Caco-2 (cell line): ENCODE results near the gene SH3BP2. TPM values are rescaled to one million over a fixed set of nuclear protein-coding genes. Genes with fewer than 3 reads are reported as not detected.

Source experiments
- BruUV-seq: library from RNA; stranded (reverse); fragments of 400-500 nt; replicated peaks from 2 replicates; lab custom pipeline; 2021; lab: Mats Ljungman, UMichigan
- CTCF ChIA-PET: fragments of 300-600 bp; sonication (Branson Sonifier 250); formaldehyde crosslinking; loops from one replicate; lab custom pipeline; 2022; ENCODE audit warnings: antibody characterized with exemption; lab: Charles Lee
- POLR2A ChIA-PET: fragments of 300-600 bp; sonication (Branson Sonifier 250); formaldehyde crosslinking; loops from one replicate; lab custom pipeline; 2022; ENCODE audit warnings: antibody characterized with exemption; lab: Charles Lee
- DNase-seq, 2 experiments: peaks; one replicate each; pipeline versions ENCODE4 v3.0.0 to v3.0.0-alpha.2; 2020 to 2022
- H3K27me3 ChIP-seq: replicated peaks from 2 replicates; pipeline ENCODE4 v1.6.0; 2011; ENCODE audit warnings: low read length; ENCODE audit not compliant: control insufficient read depth, insufficient read depth
- H3K36me3 ChIP-seq: 2 replicates; pipeline ENCODE4 v1.5.1; 2011; ENCODE audit warnings: low read length; ENCODE audit not compliant: control insufficient read depth, insufficient read depth
- H3K4me1 ChIP-seq: fragments of 250-450 bp; sonication (Bioruptor Pico); 2 replicates; pipeline ENCODE4 v1.5.1; 2020; ENCODE audit warnings: mild to moderate bottlenecking
- H3K4me3 ChIP-seq: 2 replicates; pipeline ENCODE4 v1.5.1; 2011; ENCODE audit warnings: low read depth, mild to moderate bottlenecking, control low read depth, low read length
- H3K9me3 ChIP-seq: fragments of 250-450 bp; sonication (Bioruptor Pico); 2 replicates; pipeline ENCODE4 v1.5.1; 2020; ENCODE audit warnings: mild to moderate bottlenecking, moderate library complexity
- H3K27ac Mint-ChIP-seq: one replicate; pipeline ENCODE4 v1.8.0; 2022; ENCODE audit warnings: mixed read lengths; ENCODE audit not compliant: unreplicated experiment
- H3K27me3 Mint-ChIP-seq: one replicate; pipeline ENCODE4 v1.8.0; 2022; ENCODE audit warnings: mixed read lengths; ENCODE audit not compliant: insufficient read depth, unreplicated experiment
- H3K36me3 Mint-ChIP-seq: one replicate; pipeline ENCODE4 v1.8.0; 2022; ENCODE audit warnings: mild to moderate bottlenecking, mixed read lengths; ENCODE audit not compliant: insufficient read depth, unreplicated experiment
- H3K4me1 Mint-ChIP-seq: one replicate; pipeline ENCODE4 v1.8.0; 2022; ENCODE audit warnings: low read depth, mixed read lengths; ENCODE audit not compliant: unreplicated experiment
- H3K4me3 Mint-ChIP-seq: one replicate; pipeline ENCODE4 v1.8.0; 2022; ENCODE audit warnings: mild to moderate bottlenecking, moderate library complexity, mixed read lengths; ENCODE audit not compliant: unreplicated experiment
- H3K9me3 Mint-ChIP-seq: one replicate; pipeline ENCODE4 v1.8.0; 2022; ENCODE audit warnings: mixed read lengths; ENCODE audit not compliant: unreplicated experiment
- intact Hi-C: fragments of 100-400 bp; cut with micrococcal nuclease; formaldehyde crosslinking; loops from one replicate; pipeline ENCODE4 v1.10.0; 2022; ENCODE audit not compliant: unreplicated experiment
- total RNA-seq: library from RNA; stranded (reverse); gene quantifications from 2 replicates; pipeline ENCODE4 v1.2.3, GENCODE V29; 2022
- TF ChIP-seq, protein P1 (sequence below), 2 experiments: fragments of 200-600 bp in 1 of 2; IDR thresholded peaks; 1 replicate in 1 of 2; 2 replicates in 1 of 2; pipeline versions ENCODE4 v1.5.1 to v1.8.0; 2011 to 2022; ENCODE audit warnings: antibody characterized with exemption in 1 of 2, control low read depth in 1 of 2, inconsistent platforms in 1 of 2, low read depth in 1 of 2, low read length in 1 of 2, mild to moderate bottlenecking in 1 of 2, moderate library complexity in 1 of 2; ENCODE audit not compliant: insufficient read depth in 1 of 2, severe bottlenecking in 1 of 2, unreplicated experiment in 1 of 2

SH3BP2 gene
- total RNA-seq, 1 experiment from 2014 or later = 44.4 TPM

- H3K4me3 ChIP-seq = no peak overlapping the region
- ChIA-PET POLR2A (no interaction called here), CTCF (no interaction called here)
- no peaks in the 10 kb centered on the region for H3K36me3 ChIP-seq
- DNase-seq = no peak
- BruUV-seq = no TSS peak
- Mint-ChIP-seq H3K27ac (peak overlapping the region; percentile 19), H3K36me3 (no peaks in the 10 kb centered on the region), H3K4me1 (peaks cover 68% of the 10 kb centered on the region), H3K4me3 (no peak overlapping the region), H3K9me3 (no peaks in the 10 kb centered on the region), H3K27me3 (no peaks in the 10 kb centered on the region)
- TF ChIP-seq, protein P1, sequence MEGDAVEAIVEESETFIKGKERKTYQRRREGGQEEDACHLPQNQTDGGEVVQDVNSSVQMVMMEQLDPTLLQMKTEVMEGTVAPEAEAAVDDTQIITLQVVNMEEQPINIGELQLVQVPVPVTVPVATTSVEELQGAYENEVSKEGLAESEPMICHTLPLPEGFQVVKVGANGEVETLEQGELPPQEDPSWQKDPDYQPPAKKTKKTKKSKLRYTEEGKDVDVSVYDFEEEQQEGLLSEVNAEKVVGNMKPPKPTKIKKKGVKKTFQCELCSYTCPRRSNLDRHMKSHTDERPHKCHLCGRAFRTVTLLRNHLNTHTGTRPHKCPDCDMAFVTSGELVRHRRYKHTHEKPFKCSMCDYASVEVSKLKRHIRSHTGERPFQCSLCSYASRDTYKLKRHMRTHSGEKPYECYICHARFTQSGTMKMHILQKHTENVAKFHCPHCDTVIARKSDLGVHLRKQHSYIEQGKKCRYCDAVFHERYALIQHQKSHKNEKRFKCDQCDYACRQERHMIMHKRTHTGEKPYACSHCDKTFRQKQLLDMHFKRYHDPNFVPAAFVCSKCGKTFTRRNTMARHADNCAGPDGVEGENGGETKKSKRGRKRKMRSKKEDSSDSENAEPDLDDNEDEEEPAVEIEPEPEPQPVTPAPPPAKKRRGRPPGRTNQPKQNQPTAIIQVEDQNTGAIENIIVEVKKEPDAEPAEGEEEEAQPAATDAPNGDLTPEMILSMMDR (IDR thresholded peaks at IDR 0.05; ENCODE audit: insufficient read depth in 1 of 2, low read depth in 1 of 2, low read length in 1 of 2, severe bottlenecking in 1 of 2, unreplicated experiment in 1 of 2) = no peak
- no peaks in the 10 kb centered on the region for H3K27me3 ChIP-seq
- peaks cover 93% of the 10 kb centered on the region for H3K4me1 ChIP-seq
- intact Hi-C loops = loop anchor here (2.0 to 5.0 kb wide), 2 partner anchors 15 to 44 kb away; no protein-coding TSS in a partner anchor
- no peaks in the 10 kb centered on the region for H3K9me3 ChIP-seq
These were observed 70.8 kb downstream of the SH3BP2 start for GRCh38 chr4:2863649-2864048.

GRCh38 chr4:2865196-2865780, 72.4 kb downstream of the SH3BP2 start:
- H3K36me3 ChIP-seq = no peaks in the 10 kb centered on the region
- BruUV-seq = no TSS peak
- ChIA-PET CTCF (no interaction called here), POLR2A (no interaction called here)
- H3K4me3 ChIP-seq = no peak overlapping the region
- Mint-ChIP-seq H3K4me3 (no peak overlapping the region), H3K27me3 (no peaks in the 10 kb centered on the region), H3K27ac (no peak overlapping the region), H3K4me1 (peaks cover 72% of the 10 kb centered on the region), H3K36me3 (no peaks in the 10 kb centered on the region), H3K9me3 (no peaks in the 10 kb centered on the region)
- no peaks in the 10 kb centered on the region for H3K27me3 ChIP-seq
- intact Hi-C loops = no loop called here
- DNase-seq = no peak
- H3K4me1 ChIP-seq = peaks cover 92% of the 10 kb centered on the region
- no peaks in the 10 kb centered on the region for H3K9me3 ChIP-seq
- TF ChIP-seq, protein P1 (IDR thresholded peaks at IDR 0.05; ENCODE audit: insufficient read depth in 1 of 2, low read depth in 1 of 2, low read length in 1 of 2, severe bottlenecking in 1 of 2, unreplicated experiment in 1 of 2) = no peak

DNA sequence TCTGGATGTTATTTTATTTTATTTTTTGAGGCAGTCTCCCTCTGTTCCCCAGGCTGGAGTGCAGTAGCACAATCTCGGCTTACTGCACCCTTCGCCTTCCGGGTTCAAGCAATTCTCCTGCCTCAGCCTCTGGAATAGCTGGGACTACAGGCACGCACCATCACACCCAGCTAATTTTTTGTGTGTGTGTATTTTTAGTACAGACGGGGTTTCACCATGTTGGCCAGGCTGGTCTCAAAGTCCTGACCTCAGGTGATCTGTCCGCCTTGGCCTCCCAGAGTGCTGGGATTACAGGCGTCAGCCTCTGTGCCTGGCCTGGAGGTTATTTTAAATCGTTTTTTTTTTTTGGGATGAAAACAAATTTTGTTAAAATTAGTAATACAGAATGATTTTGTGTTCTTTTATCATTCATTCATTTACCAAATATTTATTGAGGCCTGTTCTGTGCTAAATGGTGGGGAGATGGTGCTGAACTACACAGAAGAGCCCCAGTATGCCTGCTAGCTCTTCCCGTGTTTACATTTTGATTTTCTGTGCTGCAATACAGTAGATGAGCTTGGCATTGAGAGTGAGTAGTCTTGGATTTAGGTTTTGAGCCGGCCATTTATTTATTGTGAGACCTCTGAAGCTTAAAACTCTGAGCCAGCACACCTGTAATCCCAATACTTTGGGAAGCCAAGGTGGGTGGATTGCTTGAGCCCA, 73.4 kb downstream of the SH3BP2 start:
- no peak overlapping the region for H3K4me3 ChIP-seq
- no peaks in the 10 kb centered on the region for H3K9me3 ChIP-seq
- Mint-ChIP-seq H3K27ac (peak overlapping the region; percentile 71), H3K4me3 (no peak overlapping the region), H3K27me3 (no peaks in the 10 kb centered on the region), H3K36me3 (no peaks in the 10 kb centered on the region), H3K4me1 (peaks cover 63% of the 10 kb centered on the region), H3K9me3 (no peaks in the 10 kb centered on the region)
- TF ChIP-seq, protein P1 (IDR thresholded peaks at IDR 0.05; ENCODE audit: insufficient read depth in 1 of 2, low read depth in 1 of 2, low read length in 1 of 2, severe bottlenecking in 1 of 2, unreplicated experiment in 1 of 2) = no peak
- intact Hi-C loops = no loop called here
- H3K36me3 ChIP-seq = no peaks in the 10 kb centered on the region
- no peaks in the 10 kb centered on the region for H3K27me3 ChIP-seq
- peaks cover 85% of the 10 kb centered on the region for H3K4me1 ChIP-seq
- BruUV-seq = no TSS peak
- ChIA-PET CTCF (no interaction called here), POLR2A (no interaction called here)
- DNase-seq = no peak
